Tibial nerve (tissue), 4 donors: Measurements from ENCODE around the gene STK38.

Experiments
- EP300 ChIP-seq, 2 donors: sonication (generic); formaldehyde crosslinking; IDR thresholded peaks; one replicate each; pipeline ENCODE4 v1.6.1; 2017; ENCODE audit warnings: antibody characterized with exemption in 2 of 2, mild to moderate bottlenecking in 1 of 2
- POLR2A ChIP-seq, 2 donors: fragments of 450-650 bp; IDR thresholded peaks; one replicate each; pipeline ENCODE4 v1.6.1; 2017; ENCODE audit warnings: antibody characterized with exemption in 2 of 2, mild to moderate bottlenecking in 2 of 2, moderate library complexity in 2 of 2
- TF ChIP-seq, protein P1 (sequence below), 5 experiments: fragments of 200-600 bp in 3 of 5; fragments of 450-650 bp in 2 of 5; sonication (generic) in 3 of 5; IDR thresholded peaks; one replicate each; pipeline ENCODE4 v1.5.1; 2016 to 2019; ENCODE audit warnings: antibody characterized with exemption in 5 of 5, mild to moderate bottlenecking in 3 of 5, moderate library complexity in 2 of 5

DNA sequence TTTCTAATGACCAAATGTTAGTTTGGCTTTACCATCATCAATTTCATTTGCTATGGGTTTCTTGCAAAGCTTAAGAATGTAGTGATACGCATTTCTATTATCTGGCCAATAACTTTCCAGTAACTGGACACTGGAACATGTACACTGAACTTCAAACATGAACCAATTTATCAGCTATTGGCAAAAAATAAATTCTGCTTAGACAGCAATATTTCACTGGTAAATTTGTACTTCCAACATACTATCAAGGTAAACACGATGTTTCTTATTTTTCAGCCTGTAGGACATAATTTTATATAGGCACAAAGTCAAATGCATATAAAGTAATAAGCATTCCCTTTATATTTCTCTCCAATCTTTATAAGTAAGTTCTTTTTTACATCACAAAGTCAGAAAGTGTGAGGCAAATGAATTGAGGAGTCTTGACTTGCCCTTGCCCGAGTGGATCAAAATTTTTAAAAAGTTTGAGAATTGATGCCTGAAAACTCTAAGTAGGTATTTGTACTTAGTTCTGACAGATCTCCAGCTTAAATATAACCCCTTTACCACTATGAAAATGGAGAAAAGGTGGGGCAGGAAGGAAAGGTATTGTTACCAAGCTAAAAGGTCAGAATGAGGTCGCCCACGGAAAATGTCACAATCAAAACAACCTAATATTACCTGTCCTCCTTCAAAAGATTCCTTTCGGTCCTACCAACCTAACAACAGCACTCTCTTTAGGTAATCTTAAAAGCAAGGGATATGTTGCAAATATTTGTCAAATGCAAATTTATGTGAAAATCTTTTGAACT lies 41.3 kb downstream of the STK38 start:
- TF ChIP-seq, protein P1, sequence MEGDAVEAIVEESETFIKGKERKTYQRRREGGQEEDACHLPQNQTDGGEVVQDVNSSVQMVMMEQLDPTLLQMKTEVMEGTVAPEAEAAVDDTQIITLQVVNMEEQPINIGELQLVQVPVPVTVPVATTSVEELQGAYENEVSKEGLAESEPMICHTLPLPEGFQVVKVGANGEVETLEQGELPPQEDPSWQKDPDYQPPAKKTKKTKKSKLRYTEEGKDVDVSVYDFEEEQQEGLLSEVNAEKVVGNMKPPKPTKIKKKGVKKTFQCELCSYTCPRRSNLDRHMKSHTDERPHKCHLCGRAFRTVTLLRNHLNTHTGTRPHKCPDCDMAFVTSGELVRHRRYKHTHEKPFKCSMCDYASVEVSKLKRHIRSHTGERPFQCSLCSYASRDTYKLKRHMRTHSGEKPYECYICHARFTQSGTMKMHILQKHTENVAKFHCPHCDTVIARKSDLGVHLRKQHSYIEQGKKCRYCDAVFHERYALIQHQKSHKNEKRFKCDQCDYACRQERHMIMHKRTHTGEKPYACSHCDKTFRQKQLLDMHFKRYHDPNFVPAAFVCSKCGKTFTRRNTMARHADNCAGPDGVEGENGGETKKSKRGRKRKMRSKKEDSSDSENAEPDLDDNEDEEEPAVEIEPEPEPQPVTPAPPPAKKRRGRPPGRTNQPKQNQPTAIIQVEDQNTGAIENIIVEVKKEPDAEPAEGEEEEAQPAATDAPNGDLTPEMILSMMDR (IDR thresholded peaks at IDR 0.05), result no peak
- TF ChIP-seq POLR2A (IDR thresholded peaks at IDR 0.05), result no peak
- TF ChIP-seq EP300 (IDR thresholded peaks at IDR 0.05), result no peak
